Astrocyte (in vitro differentiated cells and primary cell): ENCODE results near the gene SPATA4.

ENCODE experiments used
- EZH2 ChIP-seq: IDR thresholded peaks from 2 replicates; pipeline ENCODE4 v1.6.1; 2012; ENCODE audit warnings: mild to moderate bottlenecking, low read length, inconsistent platforms; ENCODE audit not compliant: insufficient read depth
- TF ChIP-seq, protein P1 (sequence below): IDR thresholded peaks from 2 replicates; pipeline ENCODE4 v1.5.1; 2011; ENCODE audit warnings: low read depth, mild to moderate bottlenecking, inconsistent platforms, low read length, moderate library complexity; ENCODE audit not compliant: insufficient read depth

GRCh38 chr4:176242764-176243347 lies 47.5 kb upstream of the SPATA4 start:
- TF ChIP-seq, protein P1, sequence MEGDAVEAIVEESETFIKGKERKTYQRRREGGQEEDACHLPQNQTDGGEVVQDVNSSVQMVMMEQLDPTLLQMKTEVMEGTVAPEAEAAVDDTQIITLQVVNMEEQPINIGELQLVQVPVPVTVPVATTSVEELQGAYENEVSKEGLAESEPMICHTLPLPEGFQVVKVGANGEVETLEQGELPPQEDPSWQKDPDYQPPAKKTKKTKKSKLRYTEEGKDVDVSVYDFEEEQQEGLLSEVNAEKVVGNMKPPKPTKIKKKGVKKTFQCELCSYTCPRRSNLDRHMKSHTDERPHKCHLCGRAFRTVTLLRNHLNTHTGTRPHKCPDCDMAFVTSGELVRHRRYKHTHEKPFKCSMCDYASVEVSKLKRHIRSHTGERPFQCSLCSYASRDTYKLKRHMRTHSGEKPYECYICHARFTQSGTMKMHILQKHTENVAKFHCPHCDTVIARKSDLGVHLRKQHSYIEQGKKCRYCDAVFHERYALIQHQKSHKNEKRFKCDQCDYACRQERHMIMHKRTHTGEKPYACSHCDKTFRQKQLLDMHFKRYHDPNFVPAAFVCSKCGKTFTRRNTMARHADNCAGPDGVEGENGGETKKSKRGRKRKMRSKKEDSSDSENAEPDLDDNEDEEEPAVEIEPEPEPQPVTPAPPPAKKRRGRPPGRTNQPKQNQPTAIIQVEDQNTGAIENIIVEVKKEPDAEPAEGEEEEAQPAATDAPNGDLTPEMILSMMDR = no peak
- no peak for TF ChIP-seq EZH2
